T1000 (cell line): ENCODE results near the gene TLN1.

ENCODE experiments used
- DNase-seq: peaks from one replicate; lab custom pipeline; 2025; ENCODE audit warnings: mixed read lengths; lab: John Stamatoyannopoulos, UW

The TLN1 gene

DNA sequence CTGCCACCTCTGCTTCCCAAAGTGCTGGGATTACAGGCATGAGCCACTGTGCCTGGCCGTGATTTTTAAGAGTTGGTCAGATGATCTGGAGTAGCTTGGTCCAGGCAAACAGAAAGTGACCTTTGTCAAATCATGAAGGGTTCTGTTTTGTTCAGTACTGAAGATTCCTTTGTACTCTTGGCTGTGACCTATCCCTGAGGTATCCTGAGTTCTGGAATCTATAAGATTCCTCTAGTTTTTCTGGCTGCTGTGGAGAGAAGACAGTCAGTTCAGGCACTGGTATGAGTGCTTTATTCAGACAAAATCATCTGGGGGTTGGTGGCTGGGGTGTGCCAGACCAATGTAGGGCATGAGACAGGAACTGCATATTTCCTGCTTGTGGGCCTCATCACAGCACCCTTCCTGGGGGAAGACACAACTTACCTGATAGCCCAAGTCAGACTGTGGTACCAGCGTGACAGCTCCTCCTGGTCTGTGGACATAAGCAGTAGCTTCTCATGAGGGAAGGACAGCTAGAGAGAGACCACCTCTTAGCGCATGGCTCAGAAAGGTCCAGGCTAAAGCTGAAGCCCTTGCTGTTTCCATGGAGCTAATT is 70.1 kb downstream of the TLN1 start:
- no peak for DNase-seq

- no peak for DNase-seq
These were observed 71.0 kb downstream of the TLN1 start for GRCh38 chr9:35660966-35661415.

- peak; percentile 26 for DNase-seq
These were observed 72.7 kb downstream of the TLN1 start for GRCh38 chr9:35659340-35659739.

DNA sequence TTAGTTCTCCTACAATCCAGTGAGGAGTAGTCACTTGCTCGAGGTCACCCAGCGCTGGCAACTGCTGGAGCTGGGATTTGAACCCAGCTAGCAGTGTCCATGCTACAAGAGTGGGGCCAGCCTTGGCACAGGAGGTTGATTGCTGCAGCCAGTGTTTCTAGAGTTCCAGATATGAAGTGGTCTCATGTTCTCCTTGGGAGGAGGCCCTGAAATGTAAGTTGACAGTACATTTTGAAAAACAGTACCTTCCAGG is 73.1 kb downstream of the TLN1 start:
- DNase-seq = no peak

- DNase-seq = peak; percentile 70
These were observed 73.6 kb downstream of the TLN1 start, which contains the start of gene CCDC107 for GRCh38 chr9:35658137-35658967. TSS of gene CCDC107 (plus strand) at chr9:35658292. CDS start at chr9:35658380, 88 bp downstream.

- DNase-seq = peak; percentile 93
These were observed 74.4 kb downstream of the TLN1 start, which contains the start of gene RMRP for GRCh38 chr9:35657546-35658136. TSS of gene RMRP (minus strand) at chr9:35658019.

GRCh38 chr9:35656831-35657545 is 75.0 kb downstream of the TLN1 start:
- no peak for DNase-seq

GRCh38 chr9:35656348-35656747 is 75.6 kb downstream of the TLN1 start:
- DNase-seq = no peak

DNA sequence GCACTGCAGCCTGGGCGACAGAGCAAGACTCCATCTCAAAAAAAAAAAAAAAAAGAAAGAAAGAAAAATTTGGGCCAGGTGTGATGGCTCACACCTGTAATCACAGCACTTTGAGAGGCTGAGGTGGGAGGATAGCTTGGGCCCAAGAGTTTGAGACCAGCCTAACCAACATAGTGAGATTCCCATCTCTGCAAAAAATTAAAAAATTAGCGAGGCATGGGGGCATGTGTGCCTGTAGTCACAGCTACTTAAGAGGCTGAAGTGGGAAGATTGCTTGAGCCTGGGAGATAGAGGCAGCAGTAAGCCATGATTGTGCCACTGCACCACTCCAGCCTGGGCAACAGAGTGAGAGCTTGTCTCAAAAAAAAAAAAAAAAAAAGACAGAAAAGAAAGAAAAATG is 78.4 kb downstream of the TLN1 start:
- no peak for DNase-seq

- DNase-seq = no peak
These were observed 79.2 kb downstream of the TLN1 start for GRCh38 chr9:35652829-35653209.

DNA sequence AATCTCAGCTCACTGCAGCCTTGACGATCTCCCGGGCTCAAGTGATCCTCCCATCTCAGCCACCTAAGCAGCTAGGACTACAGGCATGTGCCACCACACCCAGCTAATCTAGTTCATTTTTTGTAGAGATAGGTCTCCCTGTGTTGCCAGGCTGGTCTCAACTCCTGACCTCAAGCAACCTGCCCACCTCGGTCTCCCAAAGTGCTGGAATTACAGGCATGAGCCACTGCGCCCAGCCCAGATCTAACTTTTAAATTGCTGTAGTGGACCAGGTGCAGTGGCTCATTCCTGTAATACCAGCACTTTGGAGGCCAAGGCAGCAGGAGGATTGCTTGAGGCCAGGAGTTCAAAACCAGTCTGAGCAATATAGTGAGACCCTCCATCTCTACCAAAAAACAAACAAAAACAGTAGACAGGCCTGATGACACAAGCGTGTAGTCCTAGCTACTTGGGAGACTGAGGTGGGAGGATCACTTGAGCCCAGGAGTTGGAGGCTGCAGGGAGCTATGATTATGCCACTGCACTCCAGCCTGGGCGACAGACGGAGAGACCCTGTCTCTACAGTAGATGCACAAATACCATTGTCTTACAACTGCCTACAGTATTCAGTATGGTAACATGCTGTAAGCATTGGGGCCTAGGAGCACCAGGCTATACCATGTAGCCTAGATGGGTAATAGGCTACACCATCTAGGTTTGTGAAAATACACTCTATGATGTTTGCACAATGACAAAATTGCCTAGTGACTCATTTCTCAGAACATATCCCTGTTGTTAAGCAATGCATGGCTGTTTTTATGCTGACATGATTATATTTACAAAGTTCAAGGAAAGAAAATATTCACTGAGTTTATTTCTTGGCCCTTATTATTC is 79.8 kb downstream of the TLN1 start:
- no peak for DNase-seq

DNA sequence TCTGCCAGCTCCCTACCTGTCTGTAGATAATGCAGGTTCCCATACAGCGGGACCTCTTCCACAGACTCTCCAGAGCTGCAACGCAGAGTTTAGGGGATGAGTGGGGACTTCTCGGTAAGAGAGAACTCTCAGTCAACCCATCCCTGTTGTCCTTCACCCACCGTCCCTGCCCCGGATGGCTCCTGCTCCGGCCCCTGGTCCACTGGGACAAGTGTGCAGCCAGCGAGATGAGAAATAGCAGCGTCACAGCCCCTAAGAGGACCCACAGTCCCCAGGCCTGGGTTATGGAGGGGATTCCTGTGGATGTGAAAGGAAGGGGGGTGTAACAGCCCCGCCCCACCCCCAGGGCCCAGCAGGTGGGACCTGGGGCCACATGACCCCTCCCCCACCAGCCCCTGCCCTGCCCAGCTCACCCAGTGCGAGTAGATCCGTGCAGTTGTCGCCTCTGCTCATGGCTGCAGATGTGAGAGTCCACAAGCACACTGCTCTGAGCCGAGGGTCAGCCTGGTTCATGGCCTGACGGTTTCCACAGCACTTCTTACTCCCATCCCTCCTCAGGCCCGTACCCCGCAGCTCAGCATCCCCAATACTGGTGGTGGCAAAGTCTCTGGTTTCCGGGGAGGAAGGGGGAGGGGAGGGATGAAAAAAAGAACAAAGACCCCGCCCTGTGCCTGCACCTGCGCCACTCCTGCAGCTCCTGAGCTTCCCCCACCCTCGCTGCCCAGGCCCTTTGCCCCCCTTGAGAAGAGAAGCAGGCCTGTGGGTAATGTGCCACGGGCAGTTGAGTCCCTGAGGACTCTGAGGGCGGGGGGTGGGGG is 81.4 kb downstream of the TLN1 start, which contains the start of gene SIT1:
Gene SIT1, minus strand, starts transcription at position 591 of the 818 bp plus-strand sequence. Its CDS starts 78 bp downstream, at position 513.
- DNase-seq = no peak

GRCh38 chr9:35649431-35650340 is 82.3 kb downstream of the TLN1 start:
- DNase-seq = no peak
